ENCODE results near the gene CUBN.
A peak's percentile ranks its signal among the peaks of the same experiment; 100 is the strongest.

Gene CUBN

DNA sequence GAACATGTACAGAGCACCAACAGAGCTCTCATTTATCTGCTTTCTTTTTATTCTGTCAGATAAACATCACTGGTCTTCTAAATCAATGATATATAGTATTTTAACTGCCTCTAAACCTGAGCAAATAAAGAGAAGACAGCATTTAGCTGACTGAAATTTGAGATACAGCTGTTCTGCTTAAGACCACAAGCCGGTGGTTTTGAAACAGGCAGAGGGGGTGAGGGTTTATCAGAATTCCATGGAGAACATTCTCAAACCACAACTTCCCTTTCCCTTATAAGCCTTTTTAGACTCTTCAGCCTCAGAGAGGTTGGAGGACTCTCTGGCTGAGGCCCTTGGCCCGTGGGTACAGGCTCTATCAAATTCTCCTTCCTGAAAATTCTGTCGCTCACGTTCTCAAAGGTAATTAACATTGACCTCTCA is 225.0 kb downstream of the CUBN start:
- DNase-seq = no peak

DNA sequence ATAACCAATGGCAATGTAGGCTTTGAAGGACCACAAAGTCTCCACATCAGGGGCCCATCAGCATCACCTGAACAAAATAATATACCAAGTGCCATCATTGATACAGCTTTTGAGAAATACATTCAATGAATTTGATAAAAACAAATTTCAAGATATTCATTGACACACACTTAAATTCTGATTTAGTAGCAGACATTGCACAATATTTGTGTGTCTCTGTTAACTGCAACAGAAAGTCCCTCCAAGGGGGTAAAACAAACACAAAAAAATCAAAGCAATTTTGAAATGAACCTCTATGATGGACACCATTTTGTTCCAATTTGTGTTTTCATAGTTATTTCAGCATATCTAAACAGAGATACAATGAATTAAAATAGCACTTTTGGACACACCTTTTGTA is 225.6 kb downstream of the CUBN start:
- DNase-seq = no peak

DNA sequence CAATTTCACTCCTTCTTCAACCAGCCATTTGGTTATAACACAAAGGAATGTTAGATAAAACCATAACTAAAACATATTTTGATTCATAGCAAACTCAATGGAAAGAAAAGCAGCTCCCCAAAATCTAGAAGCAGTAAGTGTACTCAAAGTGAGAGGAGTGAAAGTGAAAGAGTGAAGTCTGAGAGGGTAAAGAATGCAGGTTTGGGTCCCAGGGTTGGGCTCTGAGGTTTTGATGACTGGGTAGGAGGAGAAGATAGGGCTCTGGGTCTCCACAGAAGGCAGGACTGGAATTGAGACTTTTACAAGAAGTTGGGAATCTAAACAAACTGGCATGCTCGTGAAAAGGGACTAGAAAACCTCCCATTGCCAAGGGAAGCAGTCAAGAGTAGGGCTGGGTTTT is 227.0 kb downstream of the CUBN start:
- no peak for DNase-seq

DNA sequence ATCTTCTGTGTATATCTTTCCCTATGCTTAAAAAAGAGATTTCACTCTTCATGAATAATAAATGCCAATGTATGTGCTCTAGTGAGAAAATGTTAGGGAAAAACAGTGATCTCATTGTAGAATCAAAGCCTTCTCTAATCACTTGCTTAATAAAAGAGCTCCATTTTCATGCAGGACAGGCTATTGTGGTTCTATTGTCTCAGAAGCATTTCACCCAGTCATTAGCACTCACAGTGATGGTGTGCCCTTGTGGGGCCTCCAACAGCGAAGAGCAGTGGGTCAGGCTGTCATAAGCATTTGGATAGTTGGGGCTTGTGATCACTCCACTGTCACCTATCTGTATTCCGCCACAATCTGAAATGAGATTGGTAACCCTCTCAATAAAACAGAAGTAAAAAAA is 228.5 kb downstream of the CUBN start:
- no peak for DNase-seq

GRCh38 chr10:16896993-16897392 is 232.6 kb downstream of the CUBN start:
- DNase-seq = no peak

DNA sequence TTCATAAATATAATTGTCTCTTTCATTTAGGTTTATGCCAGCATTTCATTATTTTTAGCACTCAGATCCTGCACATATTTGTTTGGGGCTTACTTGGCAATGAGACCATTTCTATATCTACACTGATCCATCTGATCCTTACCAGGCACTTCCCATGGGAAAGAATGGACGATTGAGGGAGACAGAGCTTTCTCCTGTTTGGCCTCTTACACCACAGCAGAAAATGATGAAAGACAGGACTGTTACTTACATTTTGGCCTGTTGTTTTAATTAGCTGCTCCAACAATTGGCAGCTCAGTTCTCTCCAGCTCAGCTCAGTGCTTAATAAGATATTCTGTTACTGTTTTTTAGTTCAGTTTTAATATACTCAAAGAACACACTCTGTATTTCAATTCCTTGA is 234.8 kb downstream of the CUBN start:
- DNase-seq = no peak

- DNase-seq = no peak
These were observed 235.9 kb downstream of the CUBN start for GRCh38 chr10:16893664-16894063.

DNA sequence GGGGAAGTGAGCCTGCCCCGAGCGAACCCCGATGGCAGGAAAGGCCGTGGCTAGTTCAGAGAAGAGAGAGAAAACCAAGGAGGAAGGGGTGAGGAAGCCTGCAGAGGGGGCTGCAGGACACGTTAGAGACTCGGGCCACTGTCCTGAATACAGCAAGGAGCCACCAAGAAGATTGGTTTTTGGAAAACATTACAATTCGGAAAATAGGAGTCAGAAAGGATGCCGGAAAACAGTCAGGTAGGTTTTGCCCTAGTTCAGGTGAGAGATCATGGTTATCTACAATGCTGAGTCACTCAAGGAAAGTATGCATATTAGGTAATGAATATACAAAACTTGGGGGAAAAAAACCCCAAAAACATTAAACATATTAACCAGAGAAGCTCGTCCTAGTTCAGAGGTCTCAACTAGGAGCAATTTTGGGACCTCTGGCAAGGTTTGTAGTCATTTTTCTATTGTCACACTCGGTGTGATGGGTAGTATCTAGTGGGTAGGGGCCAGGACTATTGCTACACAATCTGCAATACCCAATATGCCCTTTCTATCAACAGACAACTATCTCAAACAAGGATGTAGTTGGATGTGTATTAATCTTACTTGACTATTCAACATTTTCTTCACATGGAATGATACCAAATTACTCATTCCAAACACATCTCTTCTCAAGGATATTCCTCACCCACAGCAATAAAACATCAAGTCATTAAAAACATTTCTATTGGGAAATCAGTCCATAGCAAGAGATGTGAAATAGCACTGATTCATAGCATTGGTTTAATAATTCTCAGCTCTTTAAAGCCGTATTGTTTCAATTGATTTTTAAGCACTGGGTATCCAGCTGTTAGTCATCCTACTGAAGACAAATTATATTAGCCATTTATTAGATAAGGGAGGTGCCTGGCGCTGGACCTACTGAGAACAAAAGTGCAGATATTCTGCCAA is 238.0 kb downstream of the CUBN start:
- DNase-seq = peak; percentile 55

GRCh38 chr10:16890691-16891090 is 238.9 kb downstream of the CUBN start:
- no peak for DNase-seq

- no peak for DNase-seq
These were observed 242.0 kb downstream of the CUBN start for GRCh38 chr10:16887565-16887964.

GRCh38 chr10:16886031-16886430 is 243.6 kb downstream of the CUBN start:
- no peak for DNase-seq

- no peak for DNase-seq
These were observed 245.1 kb downstream of the CUBN start for GRCh38 chr10:16884497-16884896.

- no peak for DNase-seq
These were observed 246.5 kb downstream of the CUBN start for GRCh38 chr10:16883084-16883483.

GRCh38 chr10:16870331-16870730 is 259.3 kb downstream of the CUBN start:
- no peak for DNase-seq

GRCh38 chr10:16867990-16868389 is 261.6 kb downstream of the CUBN start:
- DNase-seq = no peak

DNA sequence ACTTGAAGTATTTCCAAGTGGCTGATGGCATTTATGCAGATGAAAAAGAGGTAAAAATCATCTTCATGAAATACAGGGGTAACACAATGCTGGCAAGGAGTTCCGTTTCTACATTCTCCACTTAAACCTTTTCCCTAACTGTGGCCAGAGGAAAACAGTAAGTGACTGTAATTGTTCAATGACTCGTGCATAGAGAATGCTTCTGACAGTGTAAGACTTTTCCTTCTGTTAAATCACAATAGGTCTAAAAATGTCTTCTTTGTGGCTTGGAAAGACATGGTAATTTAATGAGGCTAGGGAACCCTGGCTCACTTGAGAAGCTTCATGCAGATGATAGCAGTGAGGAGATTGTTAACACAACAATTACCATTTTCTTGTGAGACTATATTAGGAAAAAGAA is 262.1 kb downstream of the CUBN start:
- DNase-seq = no peak

DNA sequence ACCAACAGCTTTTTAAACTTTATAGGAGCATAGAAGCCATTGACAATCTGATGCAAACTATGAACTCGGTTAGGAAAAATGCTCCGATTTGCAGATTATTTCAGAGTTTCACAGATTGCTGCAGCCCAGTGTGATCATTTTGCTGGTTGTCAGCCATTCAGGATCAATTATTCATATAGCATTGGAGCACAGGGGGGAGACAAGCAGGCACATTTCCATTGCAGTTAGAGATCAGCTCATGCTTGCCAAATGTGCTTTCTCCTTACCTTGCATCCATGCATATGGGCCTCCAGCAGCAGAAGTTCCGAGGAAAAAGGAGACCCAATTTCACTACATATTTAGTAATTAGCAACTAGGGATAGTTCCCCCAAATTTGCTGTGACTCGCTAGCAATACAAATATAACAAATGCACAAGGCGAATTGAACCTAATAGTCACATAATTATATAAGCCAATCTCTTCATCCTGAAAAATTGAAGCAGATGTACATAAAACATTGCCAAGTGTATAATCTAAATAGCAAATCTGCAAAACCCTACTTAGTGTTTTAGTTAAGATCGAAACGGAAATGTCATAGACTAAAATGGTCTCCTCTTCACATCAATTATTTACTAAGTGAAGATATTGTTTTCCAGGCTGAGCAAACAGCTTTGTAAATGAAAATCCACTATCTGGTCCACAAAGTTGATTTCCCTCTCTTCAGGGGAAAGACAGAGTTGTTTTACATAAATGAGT is 262.9 kb downstream of the CUBN start:
- no peak for DNase-seq

- DNase-seq = no peak
These were observed 263.8 kb downstream of the CUBN start for GRCh38 chr10:16865766-16866165.

GRCh38 chr10:16863766-16864165 is 265.8 kb downstream of the CUBN start:
- DNase-seq = no peak

DNA sequence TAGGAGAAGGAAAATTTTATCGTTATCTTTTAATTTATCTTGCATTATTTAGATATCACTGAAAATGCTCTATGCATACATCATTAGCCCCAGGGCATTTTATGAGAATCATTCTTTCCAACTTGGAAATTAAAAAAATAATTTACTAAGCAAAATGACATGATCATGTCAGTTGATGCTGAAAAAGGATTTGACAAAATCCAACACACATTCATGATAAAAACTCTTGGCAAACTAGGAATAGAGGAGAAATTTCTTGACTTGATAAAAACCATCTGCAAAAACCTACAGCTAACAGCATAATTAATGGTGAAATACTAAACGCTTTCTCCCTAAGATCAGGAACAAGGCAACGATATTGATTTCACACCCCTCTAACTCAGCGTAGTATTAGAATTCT is 272.2 kb downstream of the CUBN start:
- no peak for DNase-seq

DNA sequence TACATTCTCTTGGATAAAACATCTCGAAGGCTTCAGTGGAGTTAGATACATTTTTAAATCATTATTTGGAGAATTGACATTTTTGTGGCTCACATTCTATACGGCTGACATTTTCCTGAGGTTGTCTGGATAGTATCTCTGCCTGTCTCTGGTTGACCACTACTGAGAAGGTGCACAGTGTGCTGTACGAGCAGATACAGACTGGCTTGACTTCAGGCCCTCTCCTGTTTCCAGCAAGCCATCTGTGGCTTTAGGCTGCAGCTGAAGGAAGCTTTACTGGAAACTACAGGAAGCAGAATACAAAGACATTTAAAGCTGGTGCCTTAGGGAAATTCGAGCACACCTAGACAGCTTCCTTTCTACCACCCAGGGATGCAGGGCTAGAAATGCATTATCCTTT is 273.0 kb downstream of the CUBN start:
- DNase-seq = no peak

DNA sequence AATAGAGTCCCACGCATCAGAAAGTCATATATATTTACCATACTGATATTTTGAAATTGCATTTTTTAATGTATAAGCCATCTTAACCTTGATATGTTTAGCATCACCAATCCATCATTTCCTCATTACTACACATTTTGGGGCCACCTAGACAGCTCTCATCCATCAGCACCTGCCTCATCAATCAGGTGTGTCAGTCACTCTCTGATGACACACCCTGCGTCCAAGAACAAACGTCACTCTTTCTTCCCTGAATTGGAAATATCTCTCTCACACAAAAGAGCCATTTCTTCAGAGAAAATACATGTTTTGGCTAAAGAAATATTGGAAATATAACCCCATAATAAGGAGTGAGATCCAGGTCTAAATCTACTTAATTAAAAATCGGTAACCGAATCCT is 273.5 kb downstream of the CUBN start:
- DNase-seq = no peak

DNA sequence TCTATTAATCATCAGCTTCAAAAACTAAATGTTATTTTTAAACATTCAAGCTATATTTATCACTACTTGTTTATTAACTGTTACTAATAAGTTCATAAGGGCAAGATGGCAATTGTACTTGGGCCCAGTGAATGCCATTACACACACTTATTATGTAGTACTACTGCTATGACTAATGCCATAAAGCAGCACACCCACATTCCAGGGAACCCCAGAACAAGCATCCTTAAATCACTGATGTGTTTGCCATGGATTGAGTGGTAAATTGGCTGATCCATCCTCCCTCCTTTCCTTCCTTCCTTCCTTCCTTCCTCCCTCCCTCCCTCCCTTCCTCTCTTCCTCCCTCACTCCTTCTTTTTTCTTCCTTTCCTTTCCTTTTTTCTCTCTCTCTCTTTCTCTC is 275.0 kb downstream of the CUBN start:
- DNase-seq = no peak

DNA sequence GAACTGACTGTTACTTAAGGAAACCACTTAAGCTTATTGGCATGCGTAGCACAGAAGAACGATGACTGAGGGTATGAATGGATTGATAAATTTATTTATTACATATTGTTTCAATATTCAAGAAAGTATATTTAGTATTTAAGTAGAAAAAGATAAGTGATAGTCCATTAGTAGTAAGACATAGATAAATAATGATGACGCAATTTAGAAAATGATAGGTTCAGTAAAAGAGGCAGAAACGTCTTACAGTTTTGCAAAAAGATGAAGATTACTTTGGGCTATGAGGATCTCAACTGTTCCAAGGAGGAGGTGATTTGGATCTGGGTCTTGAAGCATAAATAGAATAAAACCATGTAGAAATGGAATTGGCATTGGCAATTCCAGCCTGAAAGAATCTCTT is 275.8 kb downstream of the CUBN start:
- no peak for DNase-seq
